Hepatocyte (in vitro differentiated cells): ENCODE measurements around the gene FLT4. TPM values are rescaled to one million over a fixed set of nuclear protein-coding genes. Genes with fewer than 3 reads are reported as not detected.

Experiments used
- DNase-seq: peaks from one replicate; pipeline ENCODE4 v3.0.0-alpha.2; 2016; ENCODE audit warnings: low spot score
- H2AFZ ChIP-seq: fragments of 200-600 bp; sonication (generic); 2 replicates; pipeline ENCODE4 v1.6.0; 2016; ENCODE audit warnings: antibody characterized with exemption, mild to moderate bottlenecking
- H3K27ac ChIP-seq: fragments of 200-600 bp; sonication (generic); 2 replicates; pipeline ENCODE4 v1.5.1; 2016; ENCODE audit warnings: mild to moderate bottlenecking
- H3K27me3 ChIP-seq: fragments of 200-600 bp; sonication (generic); 2 replicates; pipeline ENCODE4 v1.6.1; 2016
- H3K36me3 ChIP-seq: fragments of 200-600 bp; sonication (generic); replicated peaks from 2 replicates; pipeline ENCODE4 v1.5.1; 2016; ENCODE audit warnings: low read depth; ENCODE audit not compliant: insufficient read depth
- H3K4me1 ChIP-seq: fragments of 200-600 bp; sonication (generic); 2 replicates; pipeline ENCODE4 v1.5.1; 2016; ENCODE audit warnings: mild to moderate bottlenecking, moderate library complexity; ENCODE audit not compliant: insufficient read depth
- H3K4me2 ChIP-seq: fragments of 200-600 bp; sonication (generic); 2 replicates; pipeline ENCODE4 v1.6.0; 2016
- H3K4me3 ChIP-seq: fragments of 200-600 bp; sonication (generic); 2 replicates; pipeline ENCODE4 v1.5.1; 2016; ENCODE audit warnings: mild to moderate bottlenecking
- H3K79me2 ChIP-seq: fragments of 200-600 bp; sonication (generic); 2 replicates; pipeline ENCODE4 v1.6.0; 2017; ENCODE audit warnings: mild to moderate bottlenecking
- H3K9me2 ChIP-seq: fragments of 200-600 bp; sonication (generic); replicated peaks from 2 replicates; pipeline ENCODE4 v1.6.0; 2017; ENCODE audit warnings: mild to moderate bottlenecking; ENCODE audit not compliant: insufficient read depth
- H3K9me3 ChIP-seq: fragments of 200-600 bp; sonication (generic); 2 replicates; pipeline ENCODE4 v1.5.1; 2016; ENCODE audit warnings: low read depth, mild to moderate bottlenecking
- H4K20me1 ChIP-seq: fragments of 200-600 bp; sonication (generic); 2 replicates; pipeline ENCODE4 v1.6.0; 2016; ENCODE audit warnings: mild to moderate bottlenecking; ENCODE audit not compliant: insufficient read depth, poor library complexity, severe bottlenecking
- EZH2 ChIP-seq: fragments of 200-600 bp; sonication (generic); IDR thresholded peaks from 2 replicates; pipeline ENCODE4 v1.6.1; 2016; ENCODE audit warnings: antibody characterized with exemption, mild to moderate bottlenecking, borderline replicate concordance
- EZH2phosphoT487 ChIP-seq: fragments of 200-600 bp; sonication (generic); IDR thresholded peaks from one replicate; pipeline ENCODE4 v1.6.1; 2018; ENCODE audit warnings: antibody characterized with exemption, mild to moderate bottlenecking, low read depth, moderate library complexity; ENCODE audit not compliant: unreplicated experiment, severe bottlenecking
- WGBS: methylation state at CpG from one replicate; pipeline ENCODE4 v1.1.6; 2016; ENCODE audit warnings: low lambda C conversion rate; ENCODE audit errors: missing lambda C conversion rate; 5-methylcytosine and 5-hydroxymethylcytosine counted together
- polyA plus RNA-seq: library from polyadenylated mRNA; unstranded; fragments of >200 nt; fragmentation: Nextera tagmentation; extraction: Ambion mirVana; gene quantifications from 2 replicates; pipeline ENCODE4 v1.2.1, GENCODE V29; 2016
- total RNA-seq: library from RNA; depleted of rRNA; stranded (reverse); fragments of >200 nt; gene quantifications from 2 replicates; pipeline ENCODE4 v1.2.3, GENCODE V29; 2014
- TF ChIP-seq, protein P1 (sequence below): fragments of 200-600 bp; sonication (generic); IDR thresholded peaks from 2 replicates; pipeline ENCODE4 v1.5.1; 2016; ENCODE audit warnings: antibody characterized with exemption, mild to moderate bottlenecking; ENCODE audit not compliant: poor library complexity

Gene FLT4
- total and polyA plus RNA-seq, 2 experiments from 2014 or later: 0.83 to 0.90 TPM

DNA sequence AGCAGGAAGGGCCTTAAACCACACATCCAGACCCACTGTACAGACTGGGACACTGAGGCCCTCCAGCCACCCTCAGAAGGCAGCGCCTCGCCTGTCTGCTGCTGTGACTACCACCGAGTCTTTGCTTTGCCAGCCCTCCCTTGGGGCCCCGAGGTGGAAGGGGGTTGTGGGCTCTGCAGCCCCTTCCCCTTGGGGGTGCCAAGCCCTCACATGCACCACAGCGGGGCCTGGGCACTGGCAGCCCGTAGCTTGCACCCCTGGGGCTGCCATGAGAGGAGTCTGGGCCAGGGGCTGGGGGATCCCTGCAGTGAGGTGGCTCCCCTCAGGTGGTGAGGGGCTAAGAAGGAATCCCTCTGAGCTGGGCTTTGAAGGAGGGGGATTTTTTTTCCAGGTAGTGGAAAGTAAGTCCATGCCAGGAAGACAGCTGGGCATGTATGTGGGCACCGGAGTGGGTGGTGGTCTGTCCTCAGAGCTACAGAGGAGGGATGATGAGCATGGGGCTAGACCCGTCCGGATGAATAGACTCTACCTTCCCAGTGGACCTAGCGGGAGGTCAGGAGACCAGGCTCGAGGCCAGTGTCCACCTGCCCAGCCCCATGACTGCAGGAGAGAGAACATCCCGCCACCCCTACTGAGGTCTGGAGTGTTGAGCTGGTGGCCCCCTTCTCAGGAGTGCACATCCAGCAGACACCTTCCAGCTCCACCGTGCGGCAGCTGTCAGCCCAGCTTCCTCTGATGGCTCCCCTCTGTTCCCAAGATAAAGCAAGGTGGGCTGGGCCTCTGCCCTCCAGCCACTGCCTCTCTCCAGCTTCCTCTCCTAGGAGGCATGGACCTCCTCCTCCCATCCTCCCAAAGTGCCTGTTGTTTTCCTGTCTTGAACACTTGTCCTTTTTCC lies 15.9 kb downstream of the FLT4 start:
- no peak overlapping the region for H2AFZ ChIP-seq
- H3K27ac ChIP-seq: no peak overlapping the region
- H3K27me3 ChIP-seq: no peaks in the 10 kb centered on the region
- H3K4me1 ChIP-seq: no peaks in the 10 kb centered on the region
- no peak for DNase-seq
- no peaks in the 10 kb centered on the region for H3K36me3 ChIP-seq
- no peaks in the 10 kb centered on the region for H3K9me2 ChIP-seq
- H3K79me2 ChIP-seq: no peaks in the 10 kb centered on the region
- H3K4me2 ChIP-seq: no peak overlapping the region
- H3K4me3 ChIP-seq: no peak overlapping the region
- no peaks in the 10 kb centered on the region for H4K20me1 ChIP-seq
- TF ChIP-seq EZH2: no peak
- TF ChIP-seq EZH2phosphoT487: no peak
- TF ChIP-seq, protein P1, sequence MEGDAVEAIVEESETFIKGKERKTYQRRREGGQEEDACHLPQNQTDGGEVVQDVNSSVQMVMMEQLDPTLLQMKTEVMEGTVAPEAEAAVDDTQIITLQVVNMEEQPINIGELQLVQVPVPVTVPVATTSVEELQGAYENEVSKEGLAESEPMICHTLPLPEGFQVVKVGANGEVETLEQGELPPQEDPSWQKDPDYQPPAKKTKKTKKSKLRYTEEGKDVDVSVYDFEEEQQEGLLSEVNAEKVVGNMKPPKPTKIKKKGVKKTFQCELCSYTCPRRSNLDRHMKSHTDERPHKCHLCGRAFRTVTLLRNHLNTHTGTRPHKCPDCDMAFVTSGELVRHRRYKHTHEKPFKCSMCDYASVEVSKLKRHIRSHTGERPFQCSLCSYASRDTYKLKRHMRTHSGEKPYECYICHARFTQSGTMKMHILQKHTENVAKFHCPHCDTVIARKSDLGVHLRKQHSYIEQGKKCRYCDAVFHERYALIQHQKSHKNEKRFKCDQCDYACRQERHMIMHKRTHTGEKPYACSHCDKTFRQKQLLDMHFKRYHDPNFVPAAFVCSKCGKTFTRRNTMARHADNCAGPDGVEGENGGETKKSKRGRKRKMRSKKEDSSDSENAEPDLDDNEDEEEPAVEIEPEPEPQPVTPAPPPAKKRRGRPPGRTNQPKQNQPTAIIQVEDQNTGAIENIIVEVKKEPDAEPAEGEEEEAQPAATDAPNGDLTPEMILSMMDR: no peak
- no peaks in the 10 kb centered on the region for H3K9me3 ChIP-seq
- WGBS: 83% methylated on average over 14 of the region's 14 CpGs

DNA sequence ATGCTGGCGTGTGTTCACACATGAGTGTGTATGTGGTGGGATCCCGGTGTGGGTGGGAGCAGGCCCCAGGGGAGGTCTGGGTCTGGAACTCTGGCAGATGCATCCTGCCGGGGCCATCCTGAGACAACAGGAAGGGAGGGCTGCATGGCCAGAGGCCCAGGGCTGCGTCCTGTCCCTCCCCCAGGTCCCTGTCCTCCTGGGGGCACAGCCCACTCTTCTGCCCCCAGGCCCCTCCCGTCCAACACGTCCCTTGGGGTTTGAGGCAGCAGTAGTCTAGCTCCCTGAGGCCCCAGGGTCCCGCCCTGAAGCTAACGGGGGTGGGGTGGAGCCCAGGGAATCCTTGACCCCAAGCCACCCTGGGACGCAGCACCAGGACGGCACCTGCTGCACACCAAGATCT lies 16.6 kb downstream of the FLT4 start:
- Histone ChIP-seq H3K4me2 (no peak overlapping the region), H3K79me2 (no peaks in the 10 kb centered on the region), H2AFZ (no peak overlapping the region), H3K9me3 (no peaks in the 10 kb centered on the region), H3K4me3 (no peak overlapping the region), H3K27me3 (no peaks in the 10 kb centered on the region), H4K20me1 (no peaks in the 10 kb centered on the region), H3K4me1 (no peaks in the 10 kb centered on the region), H3K9me2 (no peaks in the 10 kb centered on the region), H3K36me3 (no peaks in the 10 kb centered on the region), H3K27ac (no peak overlapping the region)
- TF ChIP-seq, protein P1: no peak
- TF ChIP-seq EZH2 (no peak), EZH2phosphoT487 (no peak)
- DNase-seq: no peak
- 86% methylated on average over 8 of the region's 10 CpGs for WGBS

- no peaks in the 10 kb centered on the region for H3K79me2 ChIP-seq
- no peaks in the 10 kb centered on the region for H3K9me3 ChIP-seq
- no peaks in the 10 kb centered on the region for H3K4me1 ChIP-seq
- H2AFZ ChIP-seq: no peak overlapping the region
- no peak overlapping the region for H3K27ac ChIP-seq
- no peaks in the 10 kb centered on the region for H4K20me1 ChIP-seq
- H3K9me2 ChIP-seq: no peaks in the 10 kb centered on the region
- DNase-seq: no peak
- H3K27me3 ChIP-seq: no peaks in the 10 kb centered on the region
- no peaks in the 10 kb centered on the region for H3K36me3 ChIP-seq
- H3K4me2 ChIP-seq: no peak overlapping the region
- 87% methylated on average over 25 of the region's 36 CpGs for WGBS
- TF ChIP-seq, protein P1: no peak
- TF ChIP-seq EZH2phosphoT487: no peak
- TF ChIP-seq EZH2: no peak
- H3K4me3 ChIP-seq: no peak overlapping the region
Observed at GRCh38 chr5:180631549-180632383, 17.6 kb downstream of the FLT4 start.
